IMR-90 (cell line): Measurements from ENCODE around the gene CPED1. TPM values are rescaled to one million over a fixed set of nuclear protein-coding genes. Genes with fewer than 3 reads are reported as not detected.

ENCODE experiments used
- ATAC-seq: fragments of 200-7000 bp; cut with Tn5 transposase; 2 replicates; pipeline ENCODE4 v1.9.1; 2020; ENCODE audit warnings: low read depth, mild to moderate bottlenecking, moderate library complexity
- BruUV-seq: library from RNA; stranded (reverse); fragments of 400-500 nt; replicated peaks from 2 replicates; lab custom pipeline; 2021; lab: Mats Ljungman, UMichigan
- CTCF ChIA-PET: fragments of 300-600 bp; formaldehyde crosslinking; extraction: SDS; loops from one replicate; lab custom pipeline; 2021; ENCODE audit warnings: antibody characterized with exemption; lab: Yijun Ruan, JAX
- POLR2A ChIA-PET: fragments of 300-600 bp; sonication (Branson Sonifier 250); formaldehyde crosslinking; loops from one replicate; lab custom pipeline; 2022; ENCODE audit warnings: antibody characterized with exemption; ENCODE audit not compliant: unreplicated experiment; lab: Charles Lee
- DNase-seq: peaks from one replicate; pipeline ENCODE4 v3.0.0; 2013
- H2AFZ ChIP-seq: replicated peaks from 2 replicates; pipeline ENCODE3; 2013; ENCODE audit warnings: low read length, mild to moderate bottlenecking; ENCODE audit not compliant: poor library complexity
- H2AK5ac ChIP-seq: 2 replicates; pipeline ENCODE4 v1.6.1; 2013; ENCODE audit warnings: low read depth, low read length, inconsistent platforms
- H2AK9ac ChIP-seq: replicated peaks from 2 replicates; pipeline ENCODE3; 2013; ENCODE audit warnings: mild to moderate bottlenecking, low read depth, low read length, moderate library complexity; ENCODE audit not compliant: poor library complexity
- H2BK120ac ChIP-seq: 2 replicates; pipeline ENCODE4 v1.6.1; 2013; ENCODE audit warnings: low read depth, low read length, inconsistent platforms
- H2BK15ac ChIP-seq: 3 replicates; pipeline ENCODE4 v1.6.1; 2013; ENCODE audit warnings: low read depth, low read length, inconsistent platforms
- H2BK20ac ChIP-seq: 2 replicates; pipeline ENCODE4 v1.6.1; 2013; ENCODE audit warnings: low read depth, mild to moderate bottlenecking, inconsistent platforms, low read length, moderate library complexity
- H2BK5ac ChIP-seq: 2 replicates; pipeline ENCODE4 v1.6.1; 2013; ENCODE audit warnings: mild to moderate bottlenecking, low read depth, low read length, inconsistent platforms; ENCODE audit not compliant: poor library complexity, severe bottlenecking
- H3K14ac ChIP-seq: replicated peaks from 2 replicates; pipeline ENCODE4 v1.6.1; 2013; ENCODE audit warnings: low read depth, low read length, inconsistent platforms
- H3K18ac ChIP-seq: 2 replicates; pipeline ENCODE4 v1.6.1; 2013; ENCODE audit warnings: low read depth, low read length, control low read depth
- H3K23ac ChIP-seq: 2 replicates; pipeline ENCODE4 v1.6.1; 2013; ENCODE audit warnings: low read depth, low read length, inconsistent platforms
- H3K27ac ChIP-seq: 2 replicates; pipeline ENCODE4 v1.5.1; 2013; ENCODE audit warnings: mild to moderate bottlenecking, control low read depth, low read length; ENCODE audit not compliant: insufficient read depth
- H3K27me3 ChIP-seq: 2 replicates; pipeline ENCODE4 v1.6.1; 2013; ENCODE audit warnings: low read length; ENCODE audit not compliant: control insufficient read depth, insufficient read depth
- H3K36me3 ChIP-seq: 2 replicates; pipeline ENCODE4 v1.6.1; 2013; ENCODE audit warnings: low read length, mixed read lengths; ENCODE audit not compliant: control insufficient read depth, insufficient read depth
- H3K4ac ChIP-seq: 2 replicates; pipeline ENCODE4 v1.6.1; 2013; ENCODE audit warnings: low read depth, low read length, inconsistent platforms
- H3K4me1 ChIP-seq: 2 replicates; pipeline ENCODE4 v1.6.1; 2013; ENCODE audit warnings: low read length, mixed read lengths; ENCODE audit not compliant: control insufficient read depth, insufficient read depth
- H3K4me2 ChIP-seq: 2 replicates; pipeline ENCODE4 v1.6.1; 2013; ENCODE audit warnings: low read depth, mild to moderate bottlenecking, control low read depth, low read length, moderate library complexity
- H3K4me3 ChIP-seq: 2 replicates; pipeline ENCODE4 v1.5.1; 2013; ENCODE audit warnings: low read depth, mild to moderate bottlenecking, control low read depth, low read length, moderate library complexity; ENCODE audit not compliant: insufficient read depth
- H3K56ac ChIP-seq: 2 replicates; pipeline ENCODE4 v1.6.1; 2013; ENCODE audit warnings: low read length, inconsistent platforms; ENCODE audit not compliant: insufficient read depth; ENCODE audit errors: extremely low read depth
- H3K79me1 ChIP-seq, 2 experiments: 2 replicates each; pipeline ENCODE4 v1.6.1; 2013; ENCODE audit warnings: low read length in 2 of 2, inconsistent platforms in 1 of 2, low read depth in 1 of 2
- H3K9ac ChIP-seq: 2 replicates; pipeline ENCODE4 v1.6.1; 2013; ENCODE audit warnings: low read depth, low read length, control low read depth
- H3K9me1 ChIP-seq: 2 replicates; pipeline ENCODE4 v1.6.1; 2013; ENCODE audit warnings: low read length, inconsistent platforms; ENCODE audit not compliant: insufficient read depth
- H3K9me3 ChIP-seq: 2 replicates; pipeline ENCODE4 v1.6.1; 2013; ENCODE audit warnings: low read length; ENCODE audit not compliant: control insufficient read depth, insufficient read depth
- H4K20me1 ChIP-seq: 2 replicates; pipeline ENCODE4 v1.6.1; 2013; ENCODE audit warnings: low read length, inconsistent platforms; ENCODE audit not compliant: insufficient read depth
- H4K5ac ChIP-seq: 2 replicates; pipeline ENCODE4 v1.6.1; 2013; ENCODE audit warnings: mild to moderate bottlenecking, low read depth, low read length, control low read depth
- H4K8ac ChIP-seq, 2 experiments: 2 replicates each; pipeline ENCODE4 v1.6.1; 2013; ENCODE audit warnings: low read depth in 2 of 2, low read length in 2 of 2, control low read depth in 1 of 2, inconsistent platforms in 1 of 2
- H4K91ac ChIP-seq: 2 replicates; pipeline ENCODE4 v1.6.1; 2013; ENCODE audit warnings: low read depth, low read length, inconsistent platforms; ENCODE audit not compliant: insufficient read depth
- CEBPB ChIP-seq: IDR thresholded peaks from 2 replicates; pipeline ENCODE4 v1.6.1; 2012; ENCODE audit warnings: low read depth, low read length, improper control_type of control experiment
- FOS ChIP-seq: fragments of 150-350 bp; IDR thresholded peaks from 2 replicates; pipeline ENCODE4 v1.6.1; 2016; ENCODE audit warnings: low read depth, low read length
- MAFK ChIP-seq: IDR thresholded peaks from 2 replicates; pipeline ENCODE4 v1.6.1; 2012; ENCODE audit warnings: low read depth, low read length, improper control_type of control experiment
- MAZ ChIP-seq: IDR thresholded peaks from 2 replicates; pipeline ENCODE4 v1.6.1; 2012; ENCODE audit warnings: low read depth, mild to moderate bottlenecking, low read length, improper control_type of control experiment, moderate library complexity, borderline replicate concordance
- MXI1 ChIP-seq: IDR thresholded peaks from 2 replicates; pipeline ENCODE4 v1.6.1; 2012; ENCODE audit warnings: low read depth, mild to moderate bottlenecking, low read length, moderate library complexity, borderline replicate concordance
- NFE2L2 ChIP-seq: fragments of 150-350 bp; IDR thresholded peaks from 2 replicates; pipeline ENCODE4 v1.6.1; 2016; ENCODE audit warnings: low read depth, mild to moderate bottlenecking, low read length
- POLR2A ChIP-seq: IDR thresholded peaks from 2 replicates; pipeline ENCODE4 v1.6.1; 2012; ENCODE audit warnings: mild to moderate bottlenecking, low read depth, low read length
- RAD21 ChIP-seq: IDR thresholded peaks from 2 replicates; pipeline ENCODE4 v1.6.1; 2012; ENCODE audit warnings: low read length, improper control_type of control experiment
- RFX5 ChIP-seq: IDR thresholded peaks from 2 replicates; pipeline ENCODE4 v1.8.0; 2012; ENCODE audit warnings: low read depth, mild to moderate bottlenecking, low read length, moderate library complexity
- SMC3 ChIP-seq: fragments of 150-350 bp; IDR thresholded peaks from 2 replicates; pipeline ENCODE4 v1.6.1; 2016; ENCODE audit warnings: low read depth, mild to moderate bottlenecking, antibody characterized with exemption, low read length, moderate library complexity
- dilution Hi-C: fragments of 300-500 bp; cut with HindIII; formaldehyde crosslinking; loops from one replicate; pipeline ENCODE4 v1.14.3; 2018; ENCODE audit warnings: low sequenced_read_pairs; ENCODE audit not compliant: unreplicated experiment
- in situ Hi-C: fragments of 300-500 bp; cut with MboI; formaldehyde crosslinking; loops from 3 replicates; pipeline ENCODE4 v1.14.3; 2019; ENCODE audit warnings: low sequenced_read_pairs, inconsistent platforms, mixed read lengths
- intact Hi-C: fragments of 100-400 bp; cut with micrococcal nuclease; formaldehyde crosslinking; loops from 2 replicates; pipeline ENCODE4 v1.10.0; 2022
- polyA plus RNA-seq, 3 experiments: library from polyadenylated mRNA; depleted of rRNA; stranded (reverse); fragments of >200 nt; gene quantifications; 2 replicates each; pipeline ENCODE4 v1.2.3, GENCODE V29; 2012; ENCODE audit warnings: low replicate concordance in 1 of 3
- total RNA-seq: library from RNA; depleted of rRNA; stranded (reverse); fragments of >200 nt; gene quantifications from 2 replicates; pipeline ENCODE4 v1.2.3, GENCODE V29; 2012
- TF ChIP-seq, protein P1 (sequence below): fragments of 150-350 bp; IDR thresholded peaks from 2 replicates; pipeline ENCODE4 v1.6.1; 2016; ENCODE audit warnings: low read depth, mild to moderate bottlenecking, low read length, moderate library complexity, borderline replicate concordance
- TF ChIP-seq, protein P2 (sequence below): fragments of 150-350 bp; IDR thresholded peaks from 2 replicates; pipeline ENCODE4 v1.6.1; 2017; ENCODE audit warnings: mild to moderate bottlenecking, antibody characterized with exemption, low read length, low read depth

The CPED1 gene
- total and polyA plus RNA-seq, 2 of the 4 experiments (the other 2 are of a cell fraction) = 31.2 to 96.8 TPM

DNA sequence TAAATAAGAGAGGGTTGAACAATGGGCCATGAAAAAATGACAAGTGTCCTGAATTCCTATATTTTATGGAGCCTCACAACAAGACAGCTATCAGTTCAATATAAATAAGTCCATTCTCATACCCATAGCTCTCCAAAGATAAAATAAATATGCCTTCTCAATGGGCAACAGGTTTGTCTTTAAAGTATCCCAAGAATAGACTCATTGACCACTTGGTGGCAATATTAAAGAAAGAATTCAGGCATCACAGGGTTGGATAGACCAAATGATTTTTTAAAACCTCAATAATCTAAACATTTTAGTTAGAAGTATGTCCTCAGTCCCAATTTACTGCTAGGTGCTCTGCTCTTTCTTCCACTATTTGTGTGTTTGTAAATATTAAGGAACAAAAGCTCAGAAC lies 175.2 kb downstream of the CPED1 start:
- H2AK5ac ChIP-seq = no peak overlapping the region
- in situ Hi-C loops = no loop called here
- no peaks in the 10 kb centered on the region for H3K9me1 ChIP-seq
- dilution Hi-C loops = no loop called here
- no peaks in the 10 kb centered on the region for H4K20me1 ChIP-seq
- no peak overlapping the region for H3K14ac ChIP-seq
- no peak overlapping the region for H3K23ac ChIP-seq
- BruUV-seq = no TSS peak
- H2AK9ac ChIP-seq = no peak overlapping the region
- H3K9ac ChIP-seq = no peak overlapping the region
- ATAC-seq = peak; percentile 62; the same call in 1 of the 2 replicates
- H2BK120ac ChIP-seq = no peak overlapping the region
- no peak overlapping the region for H2BK15ac ChIP-seq
- no peak overlapping the region for H3K27ac ChIP-seq
- no peak for DNase-seq
- H3K56ac ChIP-seq = no peak overlapping the region
- no peak overlapping the region for H4K5ac ChIP-seq
- H3K4me1 ChIP-seq = no peaks in the 10 kb centered on the region
- peaks cover 2 to 11% of the 10 kb centered on the region in 2 experiments; a peak in 1 of 4 replicates for H3K79me1 ChIP-seq
- ChIA-PET CTCF (interaction anchor here (0.6 kb wide), 1 partner anchor 163 kb away, joined by 3 read pairs; no protein-coding TSS in a partner anchor), POLR2A (no interaction called here)
- H3K18ac ChIP-seq = no peak overlapping the region
- no peak overlapping the region for H4K91ac ChIP-seq
- no peaks in the 10 kb centered on the region for H3K9me3 ChIP-seq
- no peak for TF ChIP-seq MXI1
- no peak for TF ChIP-seq MAZ
- TF ChIP-seq RFX5 = no peak
- no peak for TF ChIP-seq RAD21
- no peak for TF ChIP-seq MAFK
- TF ChIP-seq SMC3 = no peak
- TF ChIP-seq CEBPB = no peak
- TF ChIP-seq, protein P1, sequence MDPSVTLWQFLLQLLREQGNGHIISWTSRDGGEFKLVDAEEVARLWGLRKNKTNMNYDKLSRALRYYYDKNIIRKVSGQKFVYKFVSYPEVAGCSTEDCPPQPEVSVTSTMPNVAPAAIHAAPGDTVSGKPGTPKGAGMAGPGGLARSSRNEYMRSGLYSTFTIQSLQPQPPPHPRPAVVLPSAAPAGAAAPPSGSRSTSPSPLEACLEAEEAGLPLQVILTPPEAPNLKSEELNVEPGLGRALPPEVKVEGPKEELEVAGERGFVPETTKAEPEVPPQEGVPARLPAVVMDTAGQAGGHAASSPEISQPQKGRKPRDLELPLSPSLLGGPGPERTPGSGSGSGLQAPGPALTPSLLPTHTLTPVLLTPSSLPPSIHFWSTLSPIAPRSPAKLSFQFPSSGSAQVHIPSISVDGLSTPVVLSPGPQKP = no peak
- no peak for TF ChIP-seq POLR2A
- TF ChIP-seq FOS = no peak
- TF ChIP-seq, protein P2, sequence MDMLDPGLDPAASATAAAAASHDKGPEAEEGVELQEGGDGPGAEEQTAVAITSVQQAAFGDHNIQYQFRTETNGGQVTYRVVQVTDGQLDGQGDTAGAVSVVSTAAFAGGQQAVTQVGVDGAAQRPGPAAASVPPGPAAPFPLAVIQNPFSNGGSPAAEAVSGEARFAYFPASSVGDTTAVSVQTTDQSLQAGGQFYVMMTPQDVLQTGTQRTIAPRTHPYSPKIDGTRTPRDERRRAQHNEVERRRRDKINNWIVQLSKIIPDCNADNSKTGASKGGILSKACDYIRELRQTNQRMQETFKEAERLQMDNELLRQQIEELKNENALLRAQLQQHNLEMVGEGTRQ = no peak
- no peak for TF ChIP-seq NFE2L2
- no peak overlapping the region for H2BK20ac ChIP-seq
- H3K4ac ChIP-seq = no peak overlapping the region
- no peaks in the 10 kb centered on the region for H3K27me3 ChIP-seq
- no peak overlapping the region for H3K4me2 ChIP-seq
- no peaks in the 10 kb centered on the region; the same call in 1 of the 2 replicates for H3K36me3 ChIP-seq
- intact Hi-C loops = loop anchor here (5.0 kb wide), 1 partner anchor 384 kb away; no protein-coding TSS in a partner anchor
- no peak overlapping the region for H2BK5ac ChIP-seq
- H2AFZ ChIP-seq = no peak overlapping the region
- H4K8ac ChIP-seq = no peak overlapping the region
- H3K4me3 ChIP-seq = no peak overlapping the region
